ENCODE measurements around the gene TSPAN13. TPM values are rescaled to one million over a fixed set of nuclear protein-coding genes. Genes with fewer than 3 reads are reported as not detected.

TSPAN13 gene
- polyA plus RNA-seq, 1 experiment, result 4.6 TPM

- Histone ChIP-seq H3K36me3 (ENCODE audit: control insufficient read depth, insufficient read depth, low read length) (no peaks in the 10 kb centered on the region), H3K27me3 (ENCODE audit: control insufficient read depth, insufficient read depth, low read length) (no peaks in the 10 kb centered on the region), H3K4me3 (ENCODE audit: low read depth, low read length) (no peak overlapping the region)
- TF ChIP-seq CTCF (IDR thresholded peaks at IDR 0.05; ENCODE audit: insufficient read depth, low read depth, low read length), result no peak
- no peak for DNase-seq (ENCODE audit: low read depth)
- CTCF ChIA-PET, result no interaction called here
- POLR2A ChIA-PET, result no interaction called here
Measured at GRCh38 chr7:16805441-16805840, 51.9 kb downstream of the TSPAN13 start.

GRCh38 chr7:16810112-16810511 lies 56.6 kb downstream of the TSPAN13 start:
- ChIA-PET POLR2A (no interaction called here), CTCF (interaction anchor here (1.0 to 1.7 kb wide), 2 partner anchors 8 to 9 kb away, joined by 4 to 5 read pairs; no protein-coding TSS in a partner anchor)
- Histone ChIP-seq H3K36me3 (ENCODE audit: control insufficient read depth, insufficient read depth, low read length) (no peaks in the 10 kb centered on the region), H3K27me3 (ENCODE audit: control insufficient read depth, insufficient read depth, low read length) (no peaks in the 10 kb centered on the region), H3K4me3 (ENCODE audit: low read depth, low read length) (no peak overlapping the region)
- no peak for TF ChIP-seq CTCF (IDR thresholded peaks at IDR 0.05; ENCODE audit: insufficient read depth, low read depth, low read length)
- DNase-seq (ENCODE audit: low read depth), result no peak

DNA sequence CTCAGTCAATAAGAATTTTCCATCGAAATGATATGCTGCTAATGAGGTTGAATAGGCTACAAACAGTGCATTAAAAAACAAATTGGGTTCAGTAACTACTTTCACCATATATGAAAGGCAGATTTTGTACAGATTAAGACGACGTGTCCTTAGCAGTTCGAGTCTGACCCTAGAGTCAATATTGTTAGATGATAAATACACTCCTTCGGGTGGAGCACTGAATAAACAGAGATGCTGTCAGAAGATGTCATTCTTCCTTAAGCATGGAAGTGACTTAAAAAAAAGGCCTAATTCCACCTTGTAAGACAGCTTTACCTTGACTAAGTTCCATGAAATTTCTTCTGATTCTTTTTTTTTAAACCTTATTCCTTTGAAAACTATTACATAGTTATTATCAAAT lies 57.0 kb downstream of the TSPAN13 start:
- ChIA-PET POLR2A (no interaction called here), CTCF (interaction anchor here (1.0 to 1.7 kb wide), 2 partner anchors 8 to 10 kb away, joined by 4 to 5 read pairs; no protein-coding TSS in a partner anchor)
- DNase-seq (ENCODE audit: low read depth), result no peak
- H3K4me3 ChIP-seq (ENCODE audit: low read depth, low read length), result no peak overlapping the region
- no peaks in the 10 kb centered on the region for H3K36me3 ChIP-seq (ENCODE audit: control insufficient read depth, insufficient read depth, low read length)
- no peaks in the 10 kb centered on the region for H3K27me3 ChIP-seq (ENCODE audit: control insufficient read depth, insufficient read depth, low read length)
- no peak for TF ChIP-seq CTCF (IDR thresholded peaks at IDR 0.05; ENCODE audit: insufficient read depth, low read depth, low read length)

DNA sequence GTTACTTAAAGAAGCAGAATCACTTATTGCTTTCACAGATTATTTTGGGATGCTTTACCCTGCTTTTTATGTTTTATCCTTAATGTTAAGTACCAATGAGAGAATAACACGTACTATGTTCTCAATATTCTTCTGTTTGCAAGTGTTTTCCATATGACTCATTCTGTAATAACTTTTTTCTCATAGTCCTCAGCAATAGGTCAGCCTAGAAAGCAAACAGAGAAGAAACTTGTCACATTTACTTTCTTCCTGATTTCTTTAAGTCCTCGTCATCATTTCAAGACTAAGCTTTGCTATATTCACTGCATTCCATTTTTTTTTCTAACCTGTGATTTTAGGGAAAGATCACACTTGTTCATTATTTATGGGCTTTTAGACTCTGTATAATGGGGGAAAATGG lies 58.0 kb downstream of the TSPAN13 start:
- TF ChIP-seq CTCF (IDR thresholded peaks at IDR 0.05; ENCODE audit: insufficient read depth, low read depth, low read length), result no peak
- Histone ChIP-seq H3K27me3 (ENCODE audit: control insufficient read depth, insufficient read depth, low read length) (no peaks in the 10 kb centered on the region), H3K36me3 (ENCODE audit: control insufficient read depth, insufficient read depth, low read length) (no peaks in the 10 kb centered on the region), H3K4me3 (ENCODE audit: low read depth, low read length) (no peak overlapping the region)
- CTCF ChIA-PET, result interaction anchor here (1.7 kb wide), 1 partner anchor 11 kb away, joined by 5 read pairs; no protein-coding TSS in a partner anchor
- POLR2A ChIA-PET, result interaction anchor here (0.6 kb wide), 1 partner anchor 466 kb away, joined by 3 read pairs; no protein-coding TSS in a partner anchor
- peak; percentile 62 for DNase-seq (ENCODE audit: low read depth)

DNA sequence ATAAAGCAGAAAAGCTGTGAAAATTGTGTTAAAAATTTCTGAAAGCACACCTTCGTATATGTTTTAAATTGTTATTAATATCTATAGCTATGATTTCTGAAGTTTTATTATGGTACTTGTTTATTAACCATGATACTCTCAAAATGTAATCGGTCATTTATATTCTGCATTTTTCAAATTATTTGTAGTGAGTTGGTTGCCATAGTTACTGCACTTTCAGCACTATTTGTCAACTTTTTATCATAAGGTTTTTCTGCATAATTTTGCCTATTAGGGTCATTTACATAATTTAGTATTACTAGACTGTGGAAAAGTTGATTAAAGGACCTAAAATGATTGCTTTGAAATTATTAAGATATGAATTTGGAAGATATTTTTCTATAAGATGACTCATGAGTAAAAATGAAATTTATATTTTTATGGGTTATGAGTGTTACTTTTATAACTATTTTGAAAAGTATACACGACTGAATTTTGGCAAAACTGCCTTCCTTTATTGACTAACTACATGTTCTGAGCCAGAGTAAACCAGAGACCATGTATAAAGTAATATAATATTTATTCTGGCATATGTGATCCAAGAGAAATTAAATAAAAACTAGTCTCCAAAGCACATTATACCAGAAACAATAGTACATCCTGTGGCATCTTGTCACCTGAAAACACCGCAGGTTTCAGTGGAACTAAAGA lies 59.1 kb downstream of the TSPAN13 start:
- TF ChIP-seq CTCF (IDR thresholded peaks at IDR 0.05; ENCODE audit: insufficient read depth, low read depth, low read length), result no peak
- Histone ChIP-seq H3K27me3 (ENCODE audit: control insufficient read depth, insufficient read depth, low read length) (no peaks in the 10 kb centered on the region), H3K4me3 (ENCODE audit: low read depth, low read length) (no peak overlapping the region), H3K36me3 (ENCODE audit: control insufficient read depth, insufficient read depth, low read length) (no peaks in the 10 kb centered on the region)
- POLR2A ChIA-PET, result no interaction called here
- DNase-seq (ENCODE audit: low read depth), result no peak
- CTCF ChIA-PET, result interaction anchor here (0.6 to 1.3 kb wide), 3 partner anchors 12 to 15 kb away, joined by 3 to 4 read pairs (median 3); no protein-coding TSS in a partner anchor
